ENCODE results near the gene CR1L. TPM values are rescaled to one million over a fixed set of nuclear protein-coding genes. Genes with fewer than 3 reads are reported as not detected.
A peak's percentile ranks its signal among the peaks of the same experiment; 100 is the strongest.
"Not testable (repeated sequence)": the region's sequence is repeated elsewhere in the genome, so short reads cannot be mapped to it uniquely, and the experiment has no call there.

CR1L gene
- total RNA-seq, 1 donor: not detected

GRCh38 chr1:207639362-207639761 lies 5.6 kb upstream of the CR1L start:
- DNase-seq (ENCODE audit: low read depth); H3K4me3 ChIP-seq (ENCODE audit: low read depth, low read length): not testable (repeated sequence)

GRCh38 chr1:207644166-207644851 lies 624 bp upstream of the CR1L start:
- no peak for DNase-seq (ENCODE audit: low read depth)
- TF ChIP-seq, protein P1, sequence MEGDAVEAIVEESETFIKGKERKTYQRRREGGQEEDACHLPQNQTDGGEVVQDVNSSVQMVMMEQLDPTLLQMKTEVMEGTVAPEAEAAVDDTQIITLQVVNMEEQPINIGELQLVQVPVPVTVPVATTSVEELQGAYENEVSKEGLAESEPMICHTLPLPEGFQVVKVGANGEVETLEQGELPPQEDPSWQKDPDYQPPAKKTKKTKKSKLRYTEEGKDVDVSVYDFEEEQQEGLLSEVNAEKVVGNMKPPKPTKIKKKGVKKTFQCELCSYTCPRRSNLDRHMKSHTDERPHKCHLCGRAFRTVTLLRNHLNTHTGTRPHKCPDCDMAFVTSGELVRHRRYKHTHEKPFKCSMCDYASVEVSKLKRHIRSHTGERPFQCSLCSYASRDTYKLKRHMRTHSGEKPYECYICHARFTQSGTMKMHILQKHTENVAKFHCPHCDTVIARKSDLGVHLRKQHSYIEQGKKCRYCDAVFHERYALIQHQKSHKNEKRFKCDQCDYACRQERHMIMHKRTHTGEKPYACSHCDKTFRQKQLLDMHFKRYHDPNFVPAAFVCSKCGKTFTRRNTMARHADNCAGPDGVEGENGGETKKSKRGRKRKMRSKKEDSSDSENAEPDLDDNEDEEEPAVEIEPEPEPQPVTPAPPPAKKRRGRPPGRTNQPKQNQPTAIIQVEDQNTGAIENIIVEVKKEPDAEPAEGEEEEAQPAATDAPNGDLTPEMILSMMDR (IDR thresholded peaks at IDR 0.05; ENCODE audit: insufficient read depth, low read depth, low read length): no peak
- H3K4me3 ChIP-seq (ENCODE audit: low read depth, low read length): peak overlapping the region; percentile 71

GRCh38 chr1:207645635-207646081 lies 725 bp downstream of the CR1L start:
- TF ChIP-seq, protein P1 (IDR thresholded peaks at IDR 0.05; ENCODE audit: insufficient read depth, low read depth, low read length): no peak
- H3K4me3 ChIP-seq (ENCODE audit: low read depth, low read length): peak overlapping the region; percentile 71
- no peak for DNase-seq (ENCODE audit: low read depth)

DNA sequence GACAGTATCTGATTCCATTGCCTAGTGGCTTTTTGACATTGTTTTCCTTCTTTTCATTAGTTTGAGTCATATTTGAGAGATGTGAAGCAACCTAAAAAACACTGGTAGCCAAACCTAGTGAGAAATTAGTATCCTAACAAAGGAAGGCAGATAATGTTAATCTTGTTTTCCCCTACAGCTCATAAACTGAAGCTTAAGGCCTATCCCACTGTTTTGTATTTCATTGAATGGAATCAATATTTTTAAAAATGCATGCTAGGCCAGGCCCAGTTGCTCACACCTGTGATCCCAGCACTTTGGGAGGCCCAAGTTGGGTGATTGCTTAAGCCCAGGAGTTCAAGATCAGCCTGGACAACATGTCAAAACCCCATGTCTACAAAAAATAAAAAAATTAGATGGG lies 1.2 kb downstream of the CR1L start:
- H3K4me3 ChIP-seq (ENCODE audit: low read depth, low read length): no peak overlapping the region
- DNase-seq (ENCODE audit: low read depth): no peak
- TF ChIP-seq, protein P1 (IDR thresholded peaks at IDR 0.05; ENCODE audit: insufficient read depth, low read depth, low read length): no peak

GRCh38 chr1:207646944-207647579 lies 2.1 kb downstream of the CR1L start:
- TF ChIP-seq, protein P1 (IDR thresholded peaks at IDR 0.05; ENCODE audit: insufficient read depth, low read depth, low read length): no peak
- DNase-seq (ENCODE audit: low read depth): no peak
- no peak overlapping the region for H3K4me3 ChIP-seq (ENCODE audit: low read depth, low read length)

DNA sequence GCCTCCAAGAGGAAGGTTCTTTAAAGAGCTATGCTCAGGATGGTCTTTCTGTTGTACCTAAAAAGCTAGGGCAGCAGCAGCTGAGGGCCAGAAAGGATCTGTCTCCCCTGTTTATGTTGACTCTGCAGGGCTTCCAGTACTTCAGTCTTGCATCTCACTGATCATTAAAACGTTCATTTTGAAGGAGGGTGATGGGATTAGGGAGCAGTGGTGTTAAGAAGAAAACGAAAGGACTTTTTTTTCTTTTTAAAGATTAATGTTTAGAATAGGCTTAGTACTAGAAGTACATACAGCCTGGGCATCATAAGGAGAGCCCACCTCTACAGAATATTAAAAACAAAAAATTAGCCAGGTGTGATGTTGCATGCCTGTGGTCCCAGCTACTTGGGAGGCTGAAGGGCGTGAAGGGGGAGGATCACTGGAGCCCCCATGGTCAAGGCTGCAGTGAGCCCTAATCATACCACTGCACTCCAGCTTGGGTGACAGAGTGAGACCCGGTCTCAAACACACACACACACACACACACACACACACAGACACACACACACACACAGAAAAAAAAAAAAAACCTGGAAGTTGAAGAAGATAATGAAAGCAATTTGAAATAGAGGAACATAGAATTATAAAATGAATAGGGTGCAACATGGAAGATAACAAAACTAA lies 2.9 kb downstream of the CR1L start:
- TF ChIP-seq, protein P1 (IDR thresholded peaks at IDR 0.05; ENCODE audit: insufficient read depth, low read depth, low read length): no peak
- no peak for DNase-seq (ENCODE audit: low read depth)
- H3K4me3 ChIP-seq (ENCODE audit: low read depth, low read length): no peak overlapping the region

Measured in fibroblast of villous mesenchyme (primary cell).